Neural cell (in vitro differentiated cells): ENCODE measurements around the gene OGA.

Experiments used
- EP300 ChIP-seq: fragments of 450-650 bp; conservative IDR thresholded peaks from 2 replicates; pipeline ENCODE4 v1.6.1; 2014; ENCODE audit warnings: antibody characterized with exemption, mild to moderate bottlenecking, moderate library complexity; ENCODE audit not compliant: poor library complexity, severe bottlenecking
- EZH2 ChIP-seq: fragments of 200-600, 300-800 bp; shearing (Covaris generic), sonication (generic); IDR thresholded peaks from 2 replicates; pipeline ENCODE4 v1.6.1; 2014; ENCODE audit warnings: antibody characterized with exemption, low read length, borderline replicate concordance, mild to moderate bottlenecking; ENCODE audit not compliant: insufficient read depth, poor library complexity, severe bottlenecking
- POLR2AphosphoS5 ChIP-seq: IDR thresholded peaks from 2 replicates; pipeline ENCODE4 v1.6.1; 2012
- RAD21 ChIP-seq: fragments of 450-650 bp; conservative IDR thresholded peaks from 2 replicates; pipeline ENCODE4 v1.6.1; 2014; ENCODE audit warnings: antibody characterized with exemption, mild to moderate bottlenecking, moderate library complexity
- TF ChIP-seq, protein P1 (sequence below): fragments of 450-650 bp; IDR thresholded peaks from 2 replicates; pipeline ENCODE4 v1.5.1; 2014; ENCODE audit warnings: antibody characterized with exemption, mild to moderate bottlenecking, moderate library complexity; ENCODE audit not compliant: poor library complexity, severe bottlenecking
- TF ChIP-seq, protein P2 (sequence below): IDR thresholded peaks from 2 replicates; pipeline ENCODE4 v1.6.1; 2012; ENCODE audit warnings: borderline replicate concordance

DNA sequence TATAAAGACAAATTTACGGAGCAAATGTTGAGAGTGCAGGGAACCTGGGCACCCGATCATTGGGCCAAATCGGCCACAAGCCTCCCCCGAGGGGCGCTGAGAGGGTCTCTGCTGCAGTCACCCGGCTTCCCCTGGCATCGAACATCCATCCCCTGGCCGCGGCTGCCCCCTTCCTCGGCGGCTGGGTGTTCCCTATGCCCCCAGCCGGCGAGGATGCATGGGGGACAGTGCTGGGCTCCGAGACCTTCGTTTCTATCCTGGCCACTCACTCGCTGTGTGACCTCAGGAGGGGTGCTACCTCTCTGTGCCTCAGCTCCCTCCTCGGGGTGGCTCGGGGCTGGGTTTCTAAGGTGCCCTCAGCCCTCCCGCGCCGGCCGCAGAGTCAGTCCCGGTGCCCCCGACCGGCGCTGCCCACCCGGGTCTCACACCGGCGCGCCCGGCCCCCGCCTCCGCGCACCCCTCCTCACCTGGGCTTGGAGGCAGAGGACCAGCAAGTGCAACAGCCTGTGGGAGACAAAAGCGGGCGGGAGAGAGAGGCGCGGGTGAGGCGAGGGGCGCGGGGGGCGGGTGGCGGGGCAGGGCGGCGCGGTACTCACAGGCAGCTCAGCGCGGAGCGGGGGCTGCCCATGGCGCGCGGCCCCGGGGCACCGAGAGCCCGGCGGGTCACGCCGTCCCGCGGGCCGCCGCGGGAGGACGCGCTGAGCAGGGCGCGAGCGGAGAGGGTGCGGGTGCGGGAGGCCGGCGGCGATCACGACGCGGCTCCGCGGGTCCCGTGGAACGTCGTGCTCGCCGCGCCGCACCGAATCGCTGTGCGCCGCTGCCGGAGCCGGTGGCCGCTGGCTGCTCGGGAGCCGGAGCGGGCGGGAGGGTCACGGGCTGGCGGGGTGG, 42.7 kb downstream of the OGA start, which contains the start of gene FGF8:
- TF ChIP-seq, protein P1, sequence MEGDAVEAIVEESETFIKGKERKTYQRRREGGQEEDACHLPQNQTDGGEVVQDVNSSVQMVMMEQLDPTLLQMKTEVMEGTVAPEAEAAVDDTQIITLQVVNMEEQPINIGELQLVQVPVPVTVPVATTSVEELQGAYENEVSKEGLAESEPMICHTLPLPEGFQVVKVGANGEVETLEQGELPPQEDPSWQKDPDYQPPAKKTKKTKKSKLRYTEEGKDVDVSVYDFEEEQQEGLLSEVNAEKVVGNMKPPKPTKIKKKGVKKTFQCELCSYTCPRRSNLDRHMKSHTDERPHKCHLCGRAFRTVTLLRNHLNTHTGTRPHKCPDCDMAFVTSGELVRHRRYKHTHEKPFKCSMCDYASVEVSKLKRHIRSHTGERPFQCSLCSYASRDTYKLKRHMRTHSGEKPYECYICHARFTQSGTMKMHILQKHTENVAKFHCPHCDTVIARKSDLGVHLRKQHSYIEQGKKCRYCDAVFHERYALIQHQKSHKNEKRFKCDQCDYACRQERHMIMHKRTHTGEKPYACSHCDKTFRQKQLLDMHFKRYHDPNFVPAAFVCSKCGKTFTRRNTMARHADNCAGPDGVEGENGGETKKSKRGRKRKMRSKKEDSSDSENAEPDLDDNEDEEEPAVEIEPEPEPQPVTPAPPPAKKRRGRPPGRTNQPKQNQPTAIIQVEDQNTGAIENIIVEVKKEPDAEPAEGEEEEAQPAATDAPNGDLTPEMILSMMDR = no peak
- TF ChIP-seq EZH2 (no peak), EP300 (no peak), RAD21 (no peak), POLR2AphosphoS5 (no peak)
- TF ChIP-seq, protein P2, sequence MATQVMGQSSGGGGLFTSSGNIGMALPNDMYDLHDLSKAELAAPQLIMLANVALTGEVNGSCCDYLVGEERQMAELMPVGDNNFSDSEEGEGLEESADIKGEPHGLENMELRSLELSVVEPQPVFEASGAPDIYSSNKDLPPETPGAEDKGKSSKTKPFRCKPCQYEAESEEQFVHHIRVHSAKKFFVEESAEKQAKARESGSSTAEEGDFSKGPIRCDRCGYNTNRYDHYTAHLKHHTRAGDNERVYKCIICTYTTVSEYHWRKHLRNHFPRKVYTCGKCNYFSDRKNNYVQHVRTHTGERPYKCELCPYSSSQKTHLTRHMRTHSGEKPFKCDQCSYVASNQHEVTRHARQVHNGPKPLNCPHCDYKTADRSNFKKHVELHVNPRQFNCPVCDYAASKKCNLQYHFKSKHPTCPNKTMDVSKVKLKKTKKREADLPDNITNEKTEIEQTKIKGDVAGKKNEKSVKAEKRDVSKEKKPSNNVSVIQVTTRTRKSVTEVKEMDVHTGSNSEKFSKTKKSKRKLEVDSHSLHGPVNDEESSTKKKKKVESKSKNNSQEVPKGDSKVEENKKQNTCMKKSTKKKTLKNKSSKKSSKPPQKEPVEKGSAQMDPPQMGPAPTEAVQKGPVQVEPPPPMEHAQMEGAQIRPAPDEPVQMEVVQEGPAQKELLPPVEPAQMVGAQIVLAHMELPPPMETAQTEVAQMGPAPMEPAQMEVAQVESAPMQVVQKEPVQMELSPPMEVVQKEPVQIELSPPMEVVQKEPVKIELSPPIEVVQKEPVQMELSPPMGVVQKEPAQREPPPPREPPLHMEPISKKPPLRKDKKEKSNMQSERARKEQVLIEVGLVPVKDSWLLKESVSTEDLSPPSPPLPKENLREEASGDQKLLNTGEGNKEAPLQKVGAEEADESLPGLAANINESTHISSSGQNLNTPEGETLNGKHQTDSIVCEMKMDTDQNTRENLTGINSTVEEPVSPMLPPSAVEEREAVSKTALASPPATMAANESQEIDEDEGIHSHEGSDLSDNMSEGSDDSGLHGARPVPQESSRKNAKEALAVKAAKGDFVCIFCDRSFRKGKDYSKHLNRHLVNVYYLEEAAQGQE = no peak
